Pancreas (tissue), 10 donors: ENCODE measurements around the gene PLEKHA1. TPM values are rescaled to one million over a fixed set of nuclear protein-coding genes. Genes with fewer than 3 reads are reported as not detected.

Experiments
- ATAC-seq, 4 donors: fragments of 200-7000 bp; cut with Tn5 transposase; one replicate each; pipeline versions ENCODE4 v1.8.0 to v1.9.1; 2020; ENCODE audit warnings: mild to moderate bottlenecking in 4 of 4, moderate library complexity in 4 of 4
- DNase-seq, 6 donors: peaks; one replicate each; pipeline ENCODE4 v3.0.0-alpha.2; 2020
- FAIRE-seq: peaks from 2 replicates; lab custom pipeline; 2012; peaks lifted over from hg19 to GRCh38; lab: Jason Lieb, UNC
- H3K27ac ChIP-seq, 4 donors: fragments of 200-600 bp; sonication (generic); 1 replicate in 3 of 4; 2 replicates in 1 of 4; pipeline versions ENCODE4 v1.5.0 to v1.8.0; 2020
- H3K27me3 ChIP-seq, 4 donors: fragments of 200-600 bp; one replicate each; pipeline ENCODE4 v1.8.0; 2021
- H3K36me3 ChIP-seq, 3 donors: fragments of 200-600 bp; sonication (generic) in 1 of 3; one replicate each; pipeline versions ENCODE4 v1.5.0 to v1.8.0; 2020 to 2021
- H3K4me1 ChIP-seq, 3 donors: fragments of 200-600 bp; one replicate each; pipeline ENCODE4 v1.8.0; 2021
- H3K4me3 ChIP-seq, 4 donors: fragments of 200-600 bp; sonication (generic) in 2 of 4; one replicate each; pipeline versions ENCODE4 v1.5.0 to v1.8.0; 2020 to 2021
- H3K9me3 ChIP-seq, 4 donors: fragments of 200-600 bp; one replicate each; pipeline ENCODE4 v1.8.0; 2021
- CTCF ChIP-seq, 4 donors: fragments of 200-600 bp; sonication (generic) in 3 of 4; IDR thresholded peaks; one replicate each; pipeline versions ENCODE4 v1.5.0 to v1.8.0; 2021; ENCODE audit warnings: antibody characterized with exemption in 4 of 4
- WGBS, 2 donors: extraction: QIAGEN DNeasy Blood & Tissue Kit; methylation state at CpG; one replicate each; pipeline ENCODE4 v1.1.7; 2013; 5-methylcytosine and 5-hydroxymethylcytosine counted together
- intact Hi-C, 3 donors: fragments of 100-400 bp; cut with DNase I; formaldehyde crosslinking; loops; one replicate each; pipeline versions ENCODE4 v1.11.1 to v1.14.2; 2022
- polyA plus RNA-seq, 2 donors: library from polyadenylated mRNA; stranded (reverse); fragments of 200-250 nt; gene quantifications; one replicate each; pipeline ENCODE4 v1.2.3, GENCODE V29; 2013
- total RNA-seq, 6 donors: library from RNA; stranded (reverse); fragmentation: NEBNext Ultra II Directional in 4 of 6; extraction: Animal tissue kit (Norgen Biotek cat#: 25700) in 4 of 6; gene quantifications; one replicate each; pipeline versions ENCODE4 v1.2.1 to v1.2.4, GENCODE V29; 2021 to 2023
- donor health status: healthy with polysubstance abuse.
- donor health status: DM: no; HTN: no; CAD: no; lungs with moderate emphysema.
- donor health status: DM: no; HTN: no; CAD: no.
- donor health status: control.
- donor health status: control.
- donor health status: Bipolar disorder and iron deficiency.
- donor health status: DM: yes; HTN: yes; CAD: no.
- donor health status: DM: no; HTN: no; CAD: no.
- donor health status: DM: no; HTN: no; CAD: no.
- donor health status: DM: yes; HTN: yes; CAD: no.

Gene PLEKHA1
- total and polyA plus RNA-seq, 8 donors = 8.8 to 31.6 (median 20.4) TPM

GRCh38 chr10:122343936-122344335, 30.6 kb upstream of the PLEKHA1 start:
- FAIRE-seq = no peak
- H3K27me3 ChIP-seq = no peaks in the 10 kb centered on the region
- intact Hi-C loops = loop anchor here in 1 of 3 donors (10.0 kb wide), 1 partner anchor 91 kb away; no protein-coding TSS in a partner anchor
- no peaks in the 10 kb centered on the region for H3K9me3 ChIP-seq
- ATAC-seq = no peak
- no peaks in the 10 kb centered on the region for H3K36me3 ChIP-seq
- no peak overlapping the region for H3K27ac ChIP-seq
- 85 to 89% methylated on average over 8 of the region's 8 CpGs for WGBS, 2 donors
- no peak for TF ChIP-seq CTCF (IDR thresholded peaks at IDR 0.05)
- DNase-seq = no peak
- H3K4me3 ChIP-seq = no peak overlapping the region
- peaks cover 0 to 4% (median 0%) of the 10 kb centered on the region in 3 donors for H3K4me1 ChIP-seq

GRCh38 chr10:122344741-122345258, 29.7 kb upstream of the PLEKHA1 start:
- H3K27ac ChIP-seq = no peak overlapping the region
- WGBS, 2 donors = 89 to 91% methylated on average over 9 of the region's 9 CpGs
- intact Hi-C loops = loop anchor here in 1 of 3 donors (10.0 kb wide), 1 partner anchor 90 kb away; no protein-coding TSS in a partner anchor
- no peak overlapping the region for H3K4me3 ChIP-seq
- H3K9me3 ChIP-seq = no peaks in the 10 kb centered on the region
- TF ChIP-seq CTCF (IDR thresholded peaks at IDR 0.05) = no peak
- ATAC-seq = peak in 1 of 4 donors; percentile 20
- peaks cover 0 to 4% (median 0%) of the 10 kb centered on the region in 3 donors for H3K4me1 ChIP-seq
- no peak for FAIRE-seq
- no peak for DNase-seq
- H3K27me3 ChIP-seq = no peaks in the 10 kb centered on the region
- no peaks in the 10 kb centered on the region for H3K36me3 ChIP-seq

GRCh38 chr10:122346326-122346950, 28.1 kb upstream of the PLEKHA1 start:
- no peak for DNase-seq
- H3K27me3 ChIP-seq = no peaks in the 10 kb centered on the region
- no peaks in the 10 kb centered on the region for H3K9me3 ChIP-seq
- no peak for FAIRE-seq
- no peak overlapping the region for H3K27ac ChIP-seq
- no peaks in the 10 kb centered on the region for H3K4me1 ChIP-seq
- TF ChIP-seq CTCF (IDR thresholded peaks at IDR 0.05) = no peak
- no peaks in the 10 kb centered on the region for H3K36me3 ChIP-seq
- no peak for ATAC-seq
- WGBS, 2 donors = 84 to 91% methylated on average over 4 of the region's 4 CpGs
- H3K4me3 ChIP-seq = no peak overlapping the region
- intact Hi-C loops = loop anchor here in 1 of 3 donors (10.0 kb wide), 1 partner anchor 88 kb away; no protein-coding TSS in a partner anchor

GRCh38 chr10:122347170-122347841, 27.2 kb upstream of the PLEKHA1 start:
- WGBS, 2 donors = 86 to 88% methylated on average over 8 of the region's 8 CpGs
- no peaks in the 10 kb centered on the region for H3K36me3 ChIP-seq
- no peaks in the 10 kb centered on the region for H3K9me3 ChIP-seq
- no peak for DNase-seq
- no peak overlapping the region for H3K27ac ChIP-seq
- FAIRE-seq = no peak
- no peak for TF ChIP-seq CTCF (IDR thresholded peaks at IDR 0.05)
- no peaks in the 10 kb centered on the region for H3K27me3 ChIP-seq
- intact Hi-C loops = loop anchor here in 1 of 3 donors (10.0 kb wide), 1 partner anchor 87 kb away; no protein-coding TSS in a partner anchor
- no peak for ATAC-seq
- H3K4me1 ChIP-seq = no peaks in the 10 kb centered on the region
- H3K4me3 ChIP-seq = no peak overlapping the region
